CD4-positive, alpha-beta T cell treated with Interleukin-1 beta for 1 hour (primary cell): ENCODE data around the gene GALNT15.

ENCODE experiments used
- DNase-seq, 2 donors: peaks; one replicate each; pipeline ENCODE4 v3.0.0-alpha.2; 2020 to 2022

The GALNT15 gene

GRCh38 chr3:16168211-16168610 is 6.3 kb upstream of the GALNT15 start:
- DNase-seq = no peak

DNA sequence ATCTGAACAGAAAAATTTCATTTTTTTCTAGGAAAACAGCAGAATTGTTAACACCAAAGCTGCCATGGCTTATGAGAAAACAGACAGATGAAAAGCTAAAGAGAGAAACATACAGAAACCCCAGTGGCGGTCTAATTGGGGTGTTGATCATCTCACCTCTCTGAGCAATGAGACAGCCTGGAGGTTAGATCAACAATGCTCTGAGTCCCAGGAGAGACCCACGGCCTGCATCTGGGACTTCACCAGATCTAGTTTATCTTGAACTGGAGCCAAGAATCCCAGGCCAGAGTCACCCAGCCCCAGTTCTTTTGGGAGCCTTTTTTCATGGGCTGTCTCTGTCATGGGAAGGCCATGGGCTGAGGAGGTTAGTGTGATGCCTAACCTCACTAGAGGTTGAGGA is 3.5 kb upstream of the GALNT15 start:
- DNase-seq = no peak

DNA sequence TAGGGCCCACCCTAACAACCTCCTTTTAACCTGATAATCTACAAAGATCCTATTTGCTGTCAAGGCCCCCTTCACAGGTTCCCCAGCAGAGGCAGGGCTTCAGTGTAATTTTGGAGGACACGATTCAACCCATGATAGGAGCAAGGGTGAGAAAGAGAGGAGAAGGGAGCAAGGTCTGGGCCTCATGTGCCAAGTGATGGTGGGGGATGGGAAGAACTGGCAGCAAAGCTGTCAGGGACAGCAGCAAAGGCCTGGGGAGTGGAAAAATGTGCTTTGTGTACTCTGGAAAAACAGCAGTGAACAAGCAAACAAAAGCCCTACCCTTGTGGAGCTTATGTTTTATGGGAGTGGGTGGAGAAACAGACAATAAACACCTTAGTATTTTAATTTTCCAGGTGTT is 2.7 kb upstream of the GALNT15 start:
- DNase-seq = no peak

GRCh38 chr3:16173283-16174025 is 1.0 kb upstream of the GALNT15 start:
- no peak for DNase-seq

GRCh38 chr3:16174026-16174355 is 489 bp upstream of the GALNT15 start:
- no peak for DNase-seq

DNA sequence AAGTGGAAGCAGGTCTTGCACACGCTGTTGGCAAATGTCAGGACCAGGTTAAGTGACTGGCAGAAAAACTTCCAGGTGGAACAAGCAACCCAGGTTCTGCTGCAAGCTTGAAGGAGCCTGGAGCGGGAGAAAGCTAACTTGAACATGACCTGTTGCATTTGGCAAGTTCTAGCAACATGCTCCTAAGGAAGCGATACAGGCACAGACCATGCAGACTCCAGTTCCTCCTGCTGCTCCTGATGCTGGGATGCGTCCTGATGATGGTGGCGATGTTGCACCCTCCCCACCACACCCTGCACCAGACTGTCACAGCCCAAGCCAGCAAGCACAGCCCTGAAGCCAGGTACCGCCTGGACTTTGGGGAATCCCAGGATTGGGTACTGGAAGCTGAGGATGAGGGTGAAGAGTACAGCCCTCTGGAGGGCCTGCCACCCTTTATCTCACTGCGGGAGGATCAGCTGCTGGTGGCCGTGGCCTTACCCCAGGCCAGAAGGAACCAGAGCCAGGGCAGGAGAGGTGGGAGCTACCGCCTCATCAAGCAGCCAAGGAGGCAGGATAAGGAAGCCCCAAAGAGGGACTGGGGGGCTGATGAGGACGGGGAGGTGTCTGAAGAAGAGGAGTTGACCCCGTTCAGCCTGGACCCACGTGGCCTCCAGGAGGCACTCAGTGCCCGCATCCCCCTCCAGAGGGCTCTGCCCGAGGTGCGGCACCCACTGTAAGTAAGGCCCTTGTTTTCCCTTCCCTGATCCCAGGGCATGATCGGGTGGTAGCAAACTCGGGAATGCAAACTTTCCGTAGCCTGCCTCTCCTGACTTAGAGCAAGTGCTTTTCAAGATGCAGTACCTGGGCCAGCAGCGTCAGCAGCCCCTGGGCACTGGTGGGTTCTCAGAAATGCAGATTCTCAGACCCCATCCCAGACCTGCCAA is 759 bp downstream of the GALNT15 start:
- no peak for DNase-seq

DNA sequence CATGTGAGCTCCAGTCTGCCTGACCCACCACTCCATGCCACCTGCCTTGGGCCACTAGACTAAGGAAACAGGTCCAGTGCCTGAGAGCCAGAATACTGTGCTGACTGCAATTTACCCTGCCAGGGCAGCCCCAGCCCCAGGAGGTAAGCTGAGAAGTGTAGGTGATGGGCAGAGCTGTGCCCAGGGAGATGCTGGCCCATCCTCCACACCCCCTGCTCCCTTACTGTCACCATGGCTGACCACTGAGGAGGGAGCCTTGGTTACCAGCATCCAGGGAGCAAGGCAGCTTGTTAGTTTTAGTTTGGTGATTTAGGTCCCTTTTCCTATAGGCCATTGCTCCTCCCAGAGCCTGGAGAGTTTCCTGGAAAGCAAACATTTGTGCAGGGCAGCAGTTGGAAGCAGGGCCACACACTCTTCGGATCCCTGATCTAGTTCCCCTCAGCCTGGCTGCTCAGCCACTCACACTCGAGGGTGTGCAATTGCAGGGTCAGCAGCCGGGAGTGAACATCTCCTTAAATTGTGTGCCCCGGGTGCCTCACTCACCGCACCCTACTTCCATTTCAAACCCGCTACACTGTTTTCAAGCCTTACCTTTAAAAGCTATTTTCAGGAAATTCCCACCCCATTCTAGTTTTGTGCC is 2.0 kb downstream of the GALNT15 start:
- DNase-seq = no peak

GRCh38 chr3:16177382-16177781 is 2.9 kb downstream of the GALNT15 start:
- DNase-seq = no peak

GRCh38 chr3:16177962-16178627 is 3.6 kb downstream of the GALNT15 start:
- peak; percentile 37 to 44 for DNase-seq

- no peak for DNase-seq
Observed at GRCh38 chr3:16178628-16178988, 4.1 kb downstream of the GALNT15 start.

DNA sequence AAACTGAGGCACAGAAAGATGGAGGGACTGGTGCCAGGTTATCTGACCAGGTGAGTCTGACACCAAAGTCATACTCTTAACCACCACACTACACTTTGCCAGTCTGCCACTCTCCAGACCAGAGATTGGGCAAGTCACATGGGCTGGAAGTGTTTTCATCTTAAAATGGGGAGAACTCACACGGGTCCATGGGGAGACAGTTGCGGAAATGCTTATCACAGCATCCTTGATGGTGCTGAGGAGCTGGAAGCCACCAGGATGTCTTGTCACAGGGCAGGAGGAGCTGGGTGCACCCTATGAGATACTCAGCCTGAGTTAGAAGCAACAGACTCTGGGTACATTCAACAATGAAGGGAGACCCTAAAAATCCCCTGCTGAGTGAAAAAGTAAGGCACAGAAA is 4.8 kb downstream of the GALNT15 start:
- no peak for DNase-seq

DNA sequence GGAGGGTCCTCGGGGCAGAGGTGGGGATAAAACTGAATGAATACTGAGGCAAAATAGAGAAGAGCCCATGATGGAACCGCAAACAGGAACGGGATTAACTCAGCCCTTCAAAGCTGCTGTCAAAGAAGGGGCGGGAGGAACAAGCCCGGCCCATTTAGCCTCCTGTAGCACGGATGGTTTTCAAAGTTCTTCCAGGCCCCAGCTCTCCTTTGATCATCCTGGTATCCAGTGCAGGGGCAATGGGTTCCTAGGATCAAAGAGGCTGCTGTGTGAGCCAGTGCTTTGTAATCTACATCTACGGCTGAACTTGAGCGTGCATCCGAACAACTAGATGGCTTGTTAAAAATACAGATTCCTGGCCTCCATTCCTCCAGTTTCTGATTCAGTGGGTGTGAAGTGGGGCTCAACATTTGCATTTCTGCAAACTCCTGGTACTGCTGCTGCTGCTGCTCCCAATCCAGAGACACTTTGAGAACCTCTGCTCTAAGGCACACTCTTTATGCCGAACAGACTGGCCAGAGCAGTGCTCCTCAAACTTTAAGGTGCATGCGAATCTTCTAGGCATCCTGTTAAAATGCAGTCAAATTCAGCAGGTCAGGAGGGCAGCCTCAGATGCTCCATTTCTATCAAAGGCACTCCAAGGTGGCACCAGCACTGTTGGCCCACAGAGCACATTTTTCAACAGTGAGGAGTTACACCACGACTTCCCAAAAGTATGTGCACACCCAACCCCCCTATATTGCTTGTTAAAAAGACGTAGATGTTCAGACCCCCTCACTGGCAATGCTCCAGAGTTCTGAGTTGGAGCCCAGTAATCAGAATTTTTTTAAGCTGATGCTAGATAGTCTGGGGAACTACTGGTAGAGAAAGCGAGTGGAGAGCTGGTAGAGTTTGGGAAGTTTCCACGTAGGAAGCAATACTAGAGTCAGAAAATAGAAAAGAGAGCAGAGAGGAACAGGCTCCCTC is 5.6 kb downstream of the GALNT15 start:
- DNase-seq = no peak

GRCh38 chr3:16180737-16181134 is 6.3 kb downstream of the GALNT15 start:
- DNase-seq = no peak

DNA sequence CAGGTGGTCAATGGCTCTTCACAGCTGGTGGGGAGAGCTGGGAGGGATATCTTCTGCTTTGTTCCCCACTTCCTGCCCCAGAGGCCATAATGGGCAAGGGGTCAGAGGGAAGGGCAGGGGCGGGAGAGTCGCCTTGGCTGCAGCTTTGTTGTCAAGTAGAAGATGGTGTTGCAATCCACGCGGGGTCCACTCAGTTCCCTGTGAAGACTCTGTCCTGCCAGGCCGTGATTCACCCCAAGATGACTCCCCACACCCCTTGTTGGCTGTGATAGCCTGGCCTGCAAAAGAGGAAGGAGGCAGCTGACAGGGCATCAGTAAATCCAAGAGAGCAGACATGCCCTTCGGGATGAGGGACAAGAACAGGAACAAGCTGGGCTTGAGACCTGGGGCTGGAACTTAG is 6.9 kb downstream of the GALNT15 start:
- DNase-seq = peak in 1 of 2 donors; percentile 67

DNA sequence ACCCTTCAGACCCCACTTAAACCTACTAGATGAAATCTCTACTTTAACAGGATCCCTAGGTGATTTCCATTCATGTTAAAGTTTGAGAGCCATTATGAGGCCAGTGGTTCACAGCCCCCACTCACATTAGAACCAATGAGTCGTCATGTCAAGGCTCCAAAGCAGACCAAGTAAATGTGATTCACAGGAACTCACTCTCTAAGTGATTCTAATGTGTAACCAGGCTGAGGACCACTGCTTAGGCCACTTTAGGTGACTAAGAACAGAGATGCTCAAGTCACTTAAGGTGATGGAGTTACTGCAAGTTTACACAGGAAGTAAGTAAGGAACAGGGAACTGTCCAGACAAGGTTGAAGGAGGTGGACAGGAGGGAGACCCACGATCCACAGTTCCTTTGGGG is 7.7 kb downstream of the GALNT15 start:
- no peak for DNase-seq

- DNase-seq = no peak
Observed at GRCh38 chr3:16182612-16183011, 8.1 kb downstream of the GALNT15 start.

- no peak for DNase-seq
Observed at GRCh38 chr3:16183082-16183481, 8.6 kb downstream of the GALNT15 start.

DNA sequence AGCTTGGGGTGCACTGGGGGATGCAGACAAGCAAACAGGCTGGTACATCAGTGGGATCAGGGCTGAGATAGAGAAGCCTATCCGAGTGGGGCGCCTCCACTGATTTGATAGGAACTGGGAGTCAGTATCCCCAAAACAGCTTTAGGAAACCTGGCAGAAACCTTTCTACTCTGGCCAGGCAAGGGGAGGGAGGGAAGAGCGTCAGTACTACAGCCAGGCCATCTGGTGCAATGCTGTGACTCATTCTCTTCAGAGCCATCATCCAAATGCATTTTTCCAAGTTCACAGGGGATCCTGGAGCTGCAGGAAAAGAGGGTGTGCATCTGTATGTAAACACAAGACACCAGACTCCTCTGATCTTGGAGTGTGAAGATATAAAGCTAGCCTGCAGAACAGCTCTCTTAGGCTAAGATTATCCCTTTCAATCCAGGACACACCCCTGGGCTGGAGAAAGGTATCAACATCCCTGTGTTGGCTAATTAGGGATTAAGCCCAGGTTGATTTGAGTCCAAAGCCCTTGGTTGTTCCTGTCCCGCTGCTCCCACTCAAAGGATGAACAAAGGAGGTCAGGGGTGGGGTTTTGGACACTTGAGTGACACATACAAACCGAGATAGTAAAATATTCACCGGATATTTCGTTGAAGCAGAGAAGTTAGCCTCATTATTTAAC is 9.3 kb downstream of the GALNT15 start:
- DNase-seq = no peak

DNA sequence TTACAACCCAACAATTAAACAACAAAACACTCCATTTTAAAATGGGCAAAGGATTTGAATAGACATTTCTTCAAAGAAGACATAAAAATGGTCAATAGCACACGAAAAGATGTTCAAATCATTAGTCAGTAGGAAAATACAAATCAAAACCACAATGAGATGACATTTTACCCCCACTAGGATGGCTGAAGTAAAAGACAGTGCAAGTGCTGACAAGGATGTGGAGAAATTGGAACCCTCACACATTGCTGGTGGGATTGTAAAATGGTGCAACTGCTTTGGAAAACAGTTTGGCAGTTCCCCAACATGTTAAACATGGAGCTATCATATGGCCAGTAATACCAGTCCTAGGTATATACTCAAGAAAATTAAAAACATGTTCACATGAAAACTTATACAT is 11.6 kb downstream of the GALNT15 start:
- no peak for DNase-seq

DNA sequence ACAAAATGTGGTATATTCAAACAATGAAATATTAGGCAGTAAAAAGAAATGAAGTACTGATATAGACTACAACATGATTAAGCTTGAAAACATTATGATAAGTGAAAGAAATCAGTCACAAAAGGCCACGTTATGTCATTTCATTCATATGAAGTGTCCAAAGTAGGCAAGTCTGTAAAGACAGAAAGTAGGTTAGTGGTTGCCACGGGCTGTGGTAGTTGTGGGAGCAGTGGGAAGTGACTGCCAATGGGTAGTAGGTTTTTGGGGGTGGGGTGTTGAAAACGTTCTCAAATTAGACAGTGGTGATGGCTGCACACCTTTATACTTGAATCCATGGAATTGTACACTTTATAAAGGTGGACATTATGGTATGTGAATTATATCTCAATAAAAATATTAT is 12.1 kb downstream of the GALNT15 start:
- DNase-seq = no peak

DNA sequence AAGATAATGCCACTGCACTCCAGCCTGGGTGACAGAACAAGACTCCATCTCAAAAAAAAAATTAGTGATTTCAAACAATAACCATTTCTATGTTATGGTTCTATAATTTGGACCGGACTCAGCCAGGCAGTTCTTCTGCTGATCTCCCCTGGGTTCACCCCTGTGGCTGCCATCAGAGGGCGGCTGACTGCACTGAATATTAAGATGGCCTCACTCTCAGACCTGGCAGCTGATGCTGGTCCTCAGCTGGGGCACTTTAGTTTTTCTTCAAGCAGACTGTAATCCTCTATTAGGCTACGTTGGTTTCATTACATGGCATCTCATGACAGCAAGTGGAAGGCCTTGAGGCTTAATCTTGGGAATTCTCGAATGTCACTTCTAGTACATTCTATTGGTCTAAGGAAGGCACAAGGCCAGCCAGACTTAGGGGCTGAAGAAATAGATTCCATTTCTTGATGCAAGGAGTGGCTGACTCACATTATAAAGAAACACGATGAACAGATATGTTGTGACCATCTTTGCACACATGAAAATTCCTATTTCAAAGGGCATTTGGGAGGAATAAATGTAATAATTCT is 12.8 kb downstream of the GALNT15 start:
- no peak for DNase-seq
